ENCODE data around the gene CYB5D1.

CYB5D1 gene

DNA sequence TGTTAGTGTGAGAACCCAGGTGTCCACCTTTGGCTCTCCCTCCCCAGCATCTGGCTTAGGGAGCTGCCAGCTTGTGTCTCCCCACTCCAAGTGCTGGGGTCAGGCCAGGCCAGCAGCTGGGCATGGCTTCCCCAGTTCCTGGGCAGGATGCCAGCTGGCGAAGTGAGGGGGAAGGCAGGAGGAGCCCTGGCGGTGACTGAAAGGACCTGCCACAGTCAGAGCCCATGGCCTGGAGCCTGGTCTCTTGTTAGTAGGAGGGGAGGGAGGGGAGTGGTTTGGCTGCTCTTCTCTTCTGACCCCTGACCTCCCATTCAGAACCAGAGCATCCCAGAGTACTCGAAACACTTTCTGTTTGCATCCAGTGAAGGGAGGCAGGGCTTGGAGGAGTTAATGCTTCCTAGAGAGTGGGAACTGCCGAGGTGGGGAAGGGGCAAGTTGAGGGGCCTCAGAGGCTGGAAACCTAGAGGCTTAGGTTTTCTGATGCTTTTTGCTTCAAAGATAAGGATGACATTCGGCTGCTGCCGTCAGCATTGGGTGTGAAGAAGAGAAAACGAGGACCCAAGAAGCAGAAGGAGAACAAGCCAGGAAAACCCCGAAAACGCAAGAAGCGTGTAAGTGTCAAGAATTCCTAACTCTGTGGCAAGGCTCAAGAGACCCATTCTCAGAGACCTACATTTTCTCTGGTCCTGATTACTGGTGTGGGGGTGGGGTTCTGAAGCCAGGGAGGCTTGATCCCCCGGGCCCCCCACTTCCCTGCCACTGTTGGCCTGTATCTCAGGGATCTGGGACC is 31.6 kb downstream of the CYB5D1 start:
- DNase-seq (ENCODE audit: low read depth, low spot score): no peak
- Histone ChIP-seq H3K4me3 (ENCODE audit: insufficient read length, low read depth) (no peak overlapping the region), H3K9ac (ENCODE audit: insufficient read length, low read depth) (no peak overlapping the region)

DNA sequence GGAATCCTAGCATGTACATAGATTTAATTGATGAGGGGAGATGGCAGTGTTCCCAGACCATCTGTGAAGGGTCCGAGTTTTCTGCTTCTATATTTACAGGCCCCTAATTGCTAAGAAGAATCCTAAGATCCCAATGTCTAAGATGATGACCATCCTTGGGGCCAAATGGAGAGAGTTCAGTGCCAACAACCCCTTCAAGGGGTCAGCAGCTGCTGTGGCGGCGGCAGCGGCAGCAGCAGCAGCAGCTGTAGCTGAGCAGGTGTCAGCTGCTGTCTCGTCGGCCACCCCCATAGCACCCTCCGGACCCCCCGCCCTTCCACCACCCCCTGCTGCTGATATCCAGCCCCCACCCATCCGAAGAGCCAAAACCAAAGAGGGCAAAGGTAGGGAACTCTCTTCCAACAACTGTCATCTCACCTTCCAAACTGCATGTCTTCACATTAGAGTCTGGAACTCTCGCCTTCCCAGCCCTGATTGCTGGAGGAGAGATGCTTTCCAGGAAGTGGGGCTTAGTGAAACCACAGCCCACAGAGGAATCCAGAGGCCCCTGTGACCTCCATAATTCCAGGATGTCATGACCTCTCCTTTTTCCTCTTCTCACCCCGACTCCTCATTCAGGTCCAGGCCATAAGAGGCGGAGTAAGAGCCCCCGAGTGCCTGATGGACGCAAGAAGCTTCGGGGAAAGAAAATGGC is 35.5 kb downstream of the CYB5D1 start:
- TF ChIP-seq SUZ12 (IDR thresholded peaks at IDR 0.05; ENCODE audit: extremely low read depth, insufficient read depth, insufficient read length) (no peak), ZNF274 (IDR thresholded peaks at IDR 0.05; ENCODE audit: low read depth, low read length) (no peak), YY1 (IDR thresholded peaks at IDR 0.05; ENCODE audit: insufficient read depth, insufficient read length) (no peak)
- no peak overlapping the region for H3K4me3 ChIP-seq (ENCODE audit: insufficient read length, low read depth)
- peaks cover 3% of the 10 kb centered on the region for H3K4me1 ChIP-seq (ENCODE audit: insufficient read depth, insufficient read length)
- DNase-seq (ENCODE audit: low read depth, low spot score): no peak
- no peaks in the 10 kb centered on the region for H3K27me3 ChIP-seq (ENCODE audit: insufficient read depth, insufficient read length)
- no peaks in the 10 kb centered on the region for H3K9me3 ChIP-seq (ENCODE audit: insufficient read depth, low read length)
- H3K36me3 ChIP-seq (ENCODE audit: insufficient read depth, insufficient read length, low read length): peaks cover 55% of the 10 kb centered on the region
- H3K9ac ChIP-seq (ENCODE audit: insufficient read length, low read depth): no peak overlapping the region

More for the DNA sequence above, 31.6 kb downstream of the CYB5D1 start:
- Histone ChIP-seq H3K36me3 (ENCODE audit: insufficient read depth, insufficient read length, low read length) (peaks cover 29% of the 10 kb centered on the region), H3K4me1 (ENCODE audit: insufficient read depth, insufficient read length) (peaks cover 5% of the 10 kb centered on the region), H3K27me3 (ENCODE audit: insufficient read depth, insufficient read length) (no peaks in the 10 kb centered on the region), H3K9me3 (ENCODE audit: insufficient read depth, low read length) (no peaks in the 10 kb centered on the region)
- TF ChIP-seq YY1 (IDR thresholded peaks at IDR 0.05; ENCODE audit: insufficient read depth, insufficient read length): no peak
- TF ChIP-seq SUZ12 (IDR thresholded peaks at IDR 0.05; ENCODE audit: extremely low read depth, insufficient read depth, insufficient read length): no peak
- TF ChIP-seq ZNF274 (IDR thresholded peaks at IDR 0.05; ENCODE audit: low read depth, low read length): no peak

DNA sequence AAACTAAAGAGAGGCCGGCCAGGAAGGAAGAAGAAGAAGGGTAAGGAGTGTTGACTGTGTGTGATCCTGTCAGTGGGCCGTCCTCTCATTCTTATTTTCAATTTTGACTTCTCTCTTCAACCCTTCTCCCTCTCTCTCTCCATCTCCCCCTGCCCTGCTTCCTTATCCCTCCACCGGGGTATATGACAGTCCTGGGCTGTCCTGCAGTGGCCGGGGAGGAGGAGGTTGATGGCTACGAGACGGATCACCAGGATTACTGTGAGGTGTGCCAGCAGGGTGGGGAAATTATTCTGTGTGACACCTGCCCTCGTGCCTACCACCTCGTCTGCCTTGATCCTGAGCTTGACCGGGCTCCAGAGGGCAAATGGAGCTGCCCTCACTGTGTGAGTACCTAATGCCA is 36.4 kb downstream of the CYB5D1 start:
- TF ChIP-seq SUZ12 (IDR thresholded peaks at IDR 0.05; ENCODE audit: extremely low read depth, insufficient read depth, insufficient read length) (no peak), ZNF274 (IDR thresholded peaks at IDR 0.05; ENCODE audit: low read depth, low read length) (no peak), YY1 (IDR thresholded peaks at IDR 0.05; ENCODE audit: insufficient read depth, insufficient read length) (no peak)

DNA sequence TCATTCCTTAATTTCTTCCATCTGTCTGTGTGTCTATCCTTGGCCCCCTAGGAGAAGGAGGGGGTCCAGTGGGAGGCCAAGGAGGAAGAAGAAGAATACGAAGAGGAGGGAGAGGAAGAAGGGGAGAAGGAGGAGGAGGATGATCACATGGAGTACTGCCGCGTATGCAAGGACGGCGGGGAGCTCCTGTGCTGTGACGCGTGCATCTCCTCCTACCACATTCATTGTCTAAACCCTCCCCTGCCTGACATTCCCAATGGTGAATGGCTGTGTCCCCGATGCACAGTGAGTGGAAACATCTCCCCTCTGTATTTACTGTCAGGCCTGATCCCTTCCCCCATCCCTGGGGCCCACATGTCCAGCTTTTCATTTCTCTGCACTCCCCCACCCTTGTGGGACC is 37.1 kb downstream of the CYB5D1 start:
- Histone ChIP-seq H3K36me3 (ENCODE audit: insufficient read depth, insufficient read length, low read length) (peaks cover 71% of the 10 kb centered on the region), H3K9ac (ENCODE audit: insufficient read length, low read depth) (no peak overlapping the region)
- no peak for DNase-seq (ENCODE audit: low read depth, low spot score)

More for the DNA sequence above, 36.4 kb downstream of the CYB5D1 start:
- no peak for DNase-seq (ENCODE audit: low read depth, low spot score)
- no peaks in the 10 kb centered on the region for H3K27me3 ChIP-seq (ENCODE audit: insufficient read depth, insufficient read length)
- no peak overlapping the region for H3K4me3 ChIP-seq (ENCODE audit: insufficient read length, low read depth)
- H3K9ac ChIP-seq (ENCODE audit: insufficient read length, low read depth): no peak overlapping the region
- peaks cover 64% of the 10 kb centered on the region for H3K36me3 ChIP-seq (ENCODE audit: insufficient read depth, insufficient read length, low read length)
- H3K4me1 ChIP-seq (ENCODE audit: insufficient read depth, insufficient read length): no peaks in the 10 kb centered on the region
- H3K9me3 ChIP-seq (ENCODE audit: insufficient read depth, low read length): no peaks in the 10 kb centered on the region

DNA sequence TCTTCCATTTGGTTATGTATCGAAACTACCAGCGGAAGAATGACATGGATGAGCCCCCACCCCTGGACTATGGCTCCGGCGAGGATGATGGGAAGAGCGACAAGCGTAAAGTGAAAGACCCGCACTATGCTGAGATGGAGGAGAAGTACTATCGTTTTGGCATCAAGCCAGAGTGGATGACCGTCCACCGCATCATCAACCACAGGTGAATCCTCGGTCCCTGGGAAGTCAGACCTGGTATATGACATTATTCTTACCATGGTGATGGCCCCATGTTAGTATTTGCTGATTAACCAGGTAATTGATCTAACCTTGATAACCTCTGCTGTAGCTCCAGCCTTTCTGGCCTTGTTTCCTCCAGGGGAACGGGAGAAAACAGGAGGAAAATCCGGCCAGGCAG is 39.3 kb downstream of the CYB5D1 start:
- H3K27me3 ChIP-seq (ENCODE audit: insufficient read depth, insufficient read length): no peaks in the 10 kb centered on the region
- H3K9ac ChIP-seq (ENCODE audit: insufficient read length, low read depth): no peak overlapping the region
- DNase-seq (ENCODE audit: low read depth, low spot score): no peak
- TF ChIP-seq SUZ12 (IDR thresholded peaks at IDR 0.05; ENCODE audit: extremely low read depth, insufficient read depth, insufficient read length) (no peak), YY1 (IDR thresholded peaks at IDR 0.05; ENCODE audit: insufficient read depth, insufficient read length) (no peak), ZNF274 (IDR thresholded peaks at IDR 0.05; ENCODE audit: low read depth, low read length) (no peak)
- peaks cover 72% of the 10 kb centered on the region for H3K36me3 ChIP-seq (ENCODE audit: insufficient read depth, insufficient read length, low read length)
- no peak overlapping the region for H3K4me3 ChIP-seq (ENCODE audit: insufficient read length, low read depth)
- H3K9me3 ChIP-seq (ENCODE audit: insufficient read depth, low read length): no peaks in the 10 kb centered on the region
- H3K4me1 ChIP-seq (ENCODE audit: insufficient read depth, insufficient read length): no peaks in the 10 kb centered on the region

More for the DNA sequence above, 37.1 kb downstream of the CYB5D1 start:
- Histone ChIP-seq H3K27me3 (ENCODE audit: insufficient read depth, insufficient read length) (no peaks in the 10 kb centered on the region), H3K4me1 (ENCODE audit: insufficient read depth, insufficient read length) (no peaks in the 10 kb centered on the region), H3K4me3 (ENCODE audit: insufficient read length, low read depth) (no peak overlapping the region), H3K9me3 (ENCODE audit: insufficient read depth, low read length) (no peaks in the 10 kb centered on the region)
- no peak for TF ChIP-seq YY1 (IDR thresholded peaks at IDR 0.05; ENCODE audit: insufficient read depth, insufficient read length)
- no peak for TF ChIP-seq SUZ12 (IDR thresholded peaks at IDR 0.05; ENCODE audit: extremely low read depth, insufficient read depth, insufficient read length)
- no peak for TF ChIP-seq ZNF274 (IDR thresholded peaks at IDR 0.05; ENCODE audit: low read depth, low read length)

DNA sequence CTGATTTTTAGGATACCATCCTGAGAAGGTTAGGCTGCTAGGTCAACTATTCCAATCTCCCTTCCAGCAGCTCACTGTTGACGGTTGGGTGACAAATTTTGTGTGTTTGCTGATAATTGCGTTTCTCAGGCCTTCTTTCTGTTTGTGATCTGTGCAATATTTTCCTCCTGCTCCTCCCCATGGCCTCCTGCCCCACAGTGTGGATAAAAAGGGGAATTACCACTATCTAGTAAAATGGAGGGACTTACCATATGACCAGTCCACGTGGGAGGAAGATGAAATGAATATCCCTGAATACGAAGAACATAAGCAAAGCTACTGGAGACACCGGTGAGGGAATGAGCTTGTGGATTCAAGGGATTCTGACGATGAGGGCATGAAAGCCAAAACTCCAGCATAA is 40.0 kb downstream of the CYB5D1 start:
- Histone ChIP-seq H3K9ac (ENCODE audit: insufficient read length, low read depth) (no peak overlapping the region), H3K36me3 (ENCODE audit: insufficient read depth, insufficient read length, low read length) (peaks cover 70% of the 10 kb centered on the region), H3K4me1 (ENCODE audit: insufficient read depth, insufficient read length) (no peaks in the 10 kb centered on the region), H3K27me3 (ENCODE audit: insufficient read depth, insufficient read length) (no peaks in the 10 kb centered on the region), H3K9me3 (ENCODE audit: insufficient read depth, low read length) (no peaks in the 10 kb centered on the region), H3K4me3 (ENCODE audit: insufficient read length, low read depth) (no peak overlapping the region)
- TF ChIP-seq ZNF274 (IDR thresholded peaks at IDR 0.05; ENCODE audit: low read depth, low read length): no peak
- no peak for TF ChIP-seq YY1 (IDR thresholded peaks at IDR 0.05; ENCODE audit: insufficient read depth, insufficient read length)
- no peak for TF ChIP-seq SUZ12 (IDR thresholded peaks at IDR 0.05; ENCODE audit: extremely low read depth, insufficient read depth, insufficient read length)
- DNase-seq (ENCODE audit: low read depth, low spot score): no peak
